Right lobe of liver (tissue), 6 donors: ENCODE results near the gene DMTF1. TPM values are rescaled to one million over a fixed set of nuclear protein-coding genes. Genes with fewer than 3 reads are reported as not detected.

Experiments used
- ATAC-seq, 4 donors: fragments of 200-7000 bp; cut with Tn5 transposase; one replicate each; pipeline ENCODE4 v1.9.1; 2020; ENCODE audit warnings: mild to moderate bottlenecking in 4 of 4, moderate library complexity in 4 of 4
- DNase-seq, 3 donors: peaks; one replicate each; pipeline ENCODE4 v3.0.0-alpha.2; 2020
- H3K27ac ChIP-seq, 3 donors: fragments of 200-600 bp; one replicate each; pipeline ENCODE4 v1.8.0; 2022
- H3K27me3 ChIP-seq, 2 donors: fragments of 200-600 bp; one replicate each; pipeline ENCODE4 v1.8.0; 2022
- H3K36me3 ChIP-seq, 4 donors: fragments of 200-600 bp; sonication (generic) in 1 of 4; one replicate each; pipeline versions ENCODE4 v1.5.1 to v1.8.0; 2017 to 2022; ENCODE audit warnings: control low read depth in 1 of 4
- H3K4me1 ChIP-seq, 4 donors: fragments of 200-600 bp; sonication (generic) in 1 of 4; one replicate each; pipeline versions ENCODE4 v1.5.1 to v1.8.0; 2017 to 2022; ENCODE audit warnings: control low read depth in 1 of 4
- H3K4me3 ChIP-seq, 3 donors: fragments of 200-600 bp; one replicate each; pipeline ENCODE4 v1.8.0; 2022
- H3K9me3 ChIP-seq, 4 donors: fragments of 200-600 bp; sonication (generic) in 1 of 4; one replicate each; pipeline versions ENCODE4 v1.5.1 to v1.8.0; 2017 to 2022; ENCODE audit warnings: control low read depth in 1 of 4
- CTCF ChIP-seq, 4 donors: fragments of 200-600 bp in 3 of 4; fragments of 450-650 bp in 1 of 4; IDR thresholded peaks; one replicate each; pipeline versions ENCODE4 v1.5.1 to v1.8.0; 2016 to 2022; ENCODE audit warnings: antibody characterized with exemption in 4 of 4, mild to moderate bottlenecking in 2 of 4
- POLR2A ChIP-seq: fragments of 450-650 bp; IDR thresholded peaks from one replicate; pipeline ENCODE4 v1.6.1; 2017; ENCODE audit warnings: antibody characterized with exemption, mild to moderate bottlenecking
- WGBS: methylation state at CpG from one replicate; pipeline ENCODE4 v1.1.6; 2018; ENCODE audit warnings: low coverage, low lambda C conversion rate; ENCODE audit not compliant: insufficient coverage; ENCODE audit errors: missing lambda C conversion rate; 5-methylcytosine and 5-hydroxymethylcytosine counted together
- intact Hi-C, 2 donors: fragments of 100-400 bp; cut with DNase I; formaldehyde crosslinking; loops; one replicate each; pipeline versions ENCODE4 v1.11.2 to v1.14.1; 2022
- long read RNA-seq: library from polyadenylated mRNA; unstranded; transcript quantifications from one replicate; pipeline ENCODE4 v2.0.0, GENCODE V29; 2019
- total RNA-seq, 6 experiments: library from RNA; depleted of rRNA in 2 of 6; stranded (reverse); fragments of >200 nt in 2 of 6; fragmentation: NEBNext Ultra II Directional in 3 of 6; extraction: Animal tissue kit (Norgen Biotek cat#: 25700) in 3 of 6; gene quantifications; one replicate each; pipeline versions ENCODE4 v1.1.0 to v1.2.4, GENCODE V29; 2016 to 2023
- donor health status: DM: no; HTN: yes; CAD: no.
- donor health status: DM: no; HTN: no; CAD: no.
- donor health status: DM: no; HTN: no; CAD: no.
- donor health status: DM: no; HTN: yes; CAD: no.
- donor health status: DM: no; HTN: yes; CAD: no.

The DMTF1 gene
- 10 to 100 TPM; 16.7 to 28.1 (median 22.2) TPM for total RNA-seq
- long read RNA-seq, partial matches to known transcripts: 0 of 2 reads
- long read RNA-seq, other reads (novel, unspliced or antisense): 2 of 2 reads

- ATAC-seq (peak; percentile 95 to 97 (median 96)), DNase-seq (peak; percentile 95 to 96 (median 96))
- WGBS: 2% methylated on average over 13 of the region's 71 CpGs
- H3K4me1 ChIP-seq: peaks cover 0 to 35% (median 7%) of the 10 kb centered on the region in 4 donors
- TF ChIP-seq CTCF (IDR thresholded peaks at IDR 0.05) (peak in 1 of 4 donors; percentile 7), POLR2A (peak; percentile 94)
- no peaks in the 10 kb centered on the region for H3K9me3 ChIP-seq
- no peaks in the 10 kb centered on the region for H3K36me3 ChIP-seq
- peak within 1 kb of the TSS; percentile 84 to 95 (median 94) for H3K27ac ChIP-seq
- H3K4me3 ChIP-seq: peak within 1 kb of the TSS; percentile 59 to 77 (median 61)
- no peaks in the 10 kb centered on the region for H3K27me3 ChIP-seq
- intact Hi-C loops: no loop called here
Measured at GRCh38 chr7:87152112-87152896, at the start of gene DMTF1. TSS of gene DMTF1 (plus strand) at chr7:87152453. CDS start at chr7:87164942, 12,489 bp downstream.

GRCh38 chr7:87105401-87105800, 46.9 kb upstream of the DMTF1 start:
- 30% methylated on average over 1 of the region's 1 CpG for WGBS

GRCh38 chr7:87106974-87107612, 45.2 kb upstream of the DMTF1 start:
- Histone ChIP-seq H3K4me1 (no peaks in the 10 kb centered on the region), H3K27me3 (no peaks in the 10 kb centered on the region), H3K4me3 (no peak overlapping the region), H3K9me3 (no peaks in the 10 kb centered on the region), H3K27ac (no peak overlapping the region), H3K36me3 (no peaks in the 10 kb centered on the region)
- intact Hi-C loops: no loop called here
- ATAC-seq (no peak), DNase-seq (no peak)
- WGBS: 38% methylated on average over 4 of the region's 4 CpGs
- TF ChIP-seq CTCF (IDR thresholded peaks at IDR 0.05) (no peak), POLR2A (no peak)

More at GRCh38 chr7:87105401-87105800, 46.9 kb upstream of the DMTF1 start:
- TF ChIP-seq POLR2A (no peak), CTCF (IDR thresholded peaks at IDR 0.05) (no peak)
- no peaks in the 10 kb centered on the region for H3K27me3 ChIP-seq
- ATAC-seq: no peak
- H3K4me1 ChIP-seq: no peaks in the 10 kb centered on the region
- no peak overlapping the region for H3K27ac ChIP-seq
- intact Hi-C loops: no loop called here
- DNase-seq: no peak
- no peaks in the 10 kb centered on the region for H3K9me3 ChIP-seq
- H3K4me3 ChIP-seq: no peak overlapping the region
- no peaks in the 10 kb centered on the region for H3K36me3 ChIP-seq

GRCh38 chr7:87107949-87108776, 44.1 kb upstream of the DMTF1 start:
- H3K9me3 ChIP-seq: no peaks in the 10 kb centered on the region
- WGBS: 54% methylated on average over 5 of the region's 6 CpGs
- no peaks in the 10 kb centered on the region for H3K27me3 ChIP-seq
- no peaks in the 10 kb centered on the region for H3K36me3 ChIP-seq
- H3K27ac ChIP-seq: no peak overlapping the region
- H3K4me1 ChIP-seq: no peaks in the 10 kb centered on the region
- intact Hi-C loops: no loop called here
- ATAC-seq (no peak), DNase-seq (no peak)
- no peak for TF ChIP-seq CTCF (IDR thresholded peaks at IDR 0.05)
- TF ChIP-seq POLR2A: no peak
- no peak overlapping the region for H3K4me3 ChIP-seq
